Measurements from ENCODE around the gene PPP2R2B.

GRCh38 chr5:146851133-146851532 is 27.4 kb downstream of the PPP2R2B start:
- TF ChIP-seq CTCF (IDR thresholded peaks at IDR 0.05) (no peak), POLR2A (IDR thresholded peaks at IDR 0.05) (no peak), EP300 (IDR thresholded peaks at IDR 0.05) (no peak)
